Caco-2 (cell line): ENCODE measurements around the gene ACTR1A. TPM values are rescaled to one million over a fixed set of nuclear protein-coding genes. Genes with fewer than 3 reads are reported as not detected.

Experiments
- BruUV-seq: library from RNA; stranded (reverse); fragments of 400-500 nt; replicated peaks from 2 replicates; lab custom pipeline; 2021; lab: Mats Ljungman, UMichigan
- CTCF ChIA-PET: fragments of 300-600 bp; sonication (Branson Sonifier 250); formaldehyde crosslinking; loops from one replicate; lab custom pipeline; 2022; ENCODE audit warnings: antibody characterized with exemption; lab: Charles Lee
- POLR2A ChIA-PET: fragments of 300-600 bp; sonication (Branson Sonifier 250); formaldehyde crosslinking; loops from one replicate; lab custom pipeline; 2022; ENCODE audit warnings: antibody characterized with exemption; lab: Charles Lee
- DNase-seq, 2 experiments: peaks; one replicate each; pipeline versions ENCODE4 v3.0.0 to v3.0.0-alpha.2; 2020 to 2022
- H3K27me3 ChIP-seq: replicated peaks from 2 replicates; pipeline ENCODE4 v1.6.0; 2011; ENCODE audit warnings: low read length; ENCODE audit not compliant: control insufficient read depth, insufficient read depth
- H3K36me3 ChIP-seq: 2 replicates; pipeline ENCODE4 v1.5.1; 2011; ENCODE audit warnings: low read length; ENCODE audit not compliant: control insufficient read depth, insufficient read depth
- H3K4me1 ChIP-seq: fragments of 250-450 bp; sonication (Bioruptor Pico); 2 replicates; pipeline ENCODE4 v1.5.1; 2020; ENCODE audit warnings: mild to moderate bottlenecking
- H3K4me3 ChIP-seq: 2 replicates; pipeline ENCODE4 v1.5.1; 2011; ENCODE audit warnings: low read depth, mild to moderate bottlenecking, control low read depth, low read length
- H3K9me3 ChIP-seq: fragments of 250-450 bp; sonication (Bioruptor Pico); 2 replicates; pipeline ENCODE4 v1.5.1; 2020; ENCODE audit warnings: mild to moderate bottlenecking, moderate library complexity
- H3K27ac Mint-ChIP-seq: one replicate; pipeline ENCODE4 v1.8.0; 2022; ENCODE audit warnings: mixed read lengths; ENCODE audit not compliant: unreplicated experiment
- H3K27me3 Mint-ChIP-seq: one replicate; pipeline ENCODE4 v1.8.0; 2022; ENCODE audit warnings: mixed read lengths; ENCODE audit not compliant: insufficient read depth, unreplicated experiment
- H3K36me3 Mint-ChIP-seq: one replicate; pipeline ENCODE4 v1.8.0; 2022; ENCODE audit warnings: mild to moderate bottlenecking, mixed read lengths; ENCODE audit not compliant: insufficient read depth, unreplicated experiment
- H3K4me1 Mint-ChIP-seq: one replicate; pipeline ENCODE4 v1.8.0; 2022; ENCODE audit warnings: low read depth, mixed read lengths; ENCODE audit not compliant: unreplicated experiment
- H3K4me3 Mint-ChIP-seq: one replicate; pipeline ENCODE4 v1.8.0; 2022; ENCODE audit warnings: mild to moderate bottlenecking, moderate library complexity, mixed read lengths; ENCODE audit not compliant: unreplicated experiment
- H3K9me3 Mint-ChIP-seq: one replicate; pipeline ENCODE4 v1.8.0; 2022; ENCODE audit warnings: mixed read lengths; ENCODE audit not compliant: unreplicated experiment
- CTCF ChIP-seq, 2 experiments: fragments of 200-600 bp in 1 of 2; IDR thresholded peaks; 1 replicate in 1 of 2; 2 replicates in 1 of 2; pipeline versions ENCODE4 v1.5.1 to v1.8.0; 2011 to 2022; ENCODE audit warnings: antibody characterized with exemption in 1 of 2, control low read depth in 1 of 2, inconsistent platforms in 1 of 2, low read depth in 1 of 2, low read length in 1 of 2, mild to moderate bottlenecking in 1 of 2, moderate library complexity in 1 of 2; ENCODE audit not compliant: insufficient read depth in 1 of 2, severe bottlenecking in 1 of 2, unreplicated experiment in 1 of 2
- intact Hi-C: fragments of 100-400 bp; cut with micrococcal nuclease; formaldehyde crosslinking; loops from one replicate; pipeline ENCODE4 v1.10.0; 2022; ENCODE audit not compliant: unreplicated experiment
- total RNA-seq: library from RNA; stranded (reverse); gene quantifications from 2 replicates; pipeline ENCODE4 v1.2.3, GENCODE V29; 2022

ACTR1A gene
- total RNA-seq, 1 experiment from 2014 or later: 65.9 TPM

- no peak overlapping the region for H3K4me3 Mint-ChIP-seq
- Histone ChIP-seq H3K9me3 (no peaks in the 10 kb centered on the region), H3K4me3 (no peak overlapping the region), H3K36me3 (no peaks in the 10 kb centered on the region), H3K4me1 (peaks cover 9% of the 10 kb centered on the region; the same call in 1 of the 2 replicates), H3K27me3 (no peaks in the 10 kb centered on the region)
- H3K36me3 Mint-ChIP-seq: peaks cover 5% of the 10 kb centered on the region
- no peaks in the 10 kb centered on the region for H3K9me3 Mint-ChIP-seq
- no TSS peak for BruUV-seq
- H3K27me3 Mint-ChIP-seq: no peaks in the 10 kb centered on the region
- CTCF ChIA-PET: no interaction called here
- H3K4me1 Mint-ChIP-seq: peaks cover 8% of the 10 kb centered on the region
- no peak overlapping the region for H3K27ac Mint-ChIP-seq
- POLR2A ChIA-PET: no interaction called here
- no peak for DNase-seq
- no peak for TF ChIP-seq CTCF (IDR thresholded peaks at IDR 0.05; ENCODE audit: insufficient read depth in 1 of 2, low read depth in 1 of 2, low read length in 1 of 2, severe bottlenecking in 1 of 2, unreplicated experiment in 1 of 2)
- intact Hi-C loops: no loop called here
These were observed 31.8 kb upstream of the ACTR1A start for GRCh38 chr10:102534333-102534732.

GRCh38 chr10:102527546-102527945 lies 25.0 kb upstream of the ACTR1A start:
- ChIA-PET POLR2A (no interaction called here), CTCF (no interaction called here)
- Mint-ChIP-seq H3K36me3 (no peaks in the 10 kb centered on the region), H3K9me3 (no peaks in the 10 kb centered on the region), H3K4me1 (peaks cover 6% of the 10 kb centered on the region), H3K27ac (no peak overlapping the region), H3K27me3 (no peaks in the 10 kb centered on the region), H3K4me3 (no peak overlapping the region)
- Histone ChIP-seq H3K4me1 (no peaks in the 10 kb centered on the region), H3K4me3 (no peak overlapping the region), H3K36me3 (no peaks in the 10 kb centered on the region), H3K9me3 (no peaks in the 10 kb centered on the region), H3K27me3 (no peaks in the 10 kb centered on the region)
- intact Hi-C loops: no loop called here
- DNase-seq: no peak
- BruUV-seq: no TSS peak
- TF ChIP-seq CTCF (IDR thresholded peaks at IDR 0.05; ENCODE audit: insufficient read depth in 1 of 2, low read depth in 1 of 2, low read length in 1 of 2, severe bottlenecking in 1 of 2, unreplicated experiment in 1 of 2): no peak

- Histone ChIP-seq H3K36me3 (no peaks in the 10 kb centered on the region), H3K9me3 (no peaks in the 10 kb centered on the region), H3K27me3 (no peaks in the 10 kb centered on the region), H3K4me1 (no peaks in the 10 kb centered on the region), H3K4me3 (no peak overlapping the region)
- intact Hi-C loops: no loop called here
- no peak for DNase-seq
- no peak overlapping the region for H3K27ac Mint-ChIP-seq
- H3K4me3 Mint-ChIP-seq: no peak overlapping the region
- H3K9me3 Mint-ChIP-seq: no peaks in the 10 kb centered on the region
- no peak for TF ChIP-seq CTCF (IDR thresholded peaks at IDR 0.05; ENCODE audit: insufficient read depth in 1 of 2, low read depth in 1 of 2, low read length in 1 of 2, severe bottlenecking in 1 of 2, unreplicated experiment in 1 of 2)
- no peaks in the 10 kb centered on the region for H3K36me3 Mint-ChIP-seq
- peaks cover 13% of the 10 kb centered on the region for H3K4me1 Mint-ChIP-seq
- no TSS peak for BruUV-seq
- ChIA-PET CTCF (interaction anchor here (0.6 kb wide), 1 partner anchor 72 kb away, joined by 3 read pairs; no protein-coding TSS in a partner anchor), POLR2A (interaction anchor here (0.5 kb wide), 1 partner anchor 76 kb away, joined by 3 read pairs; no protein-coding TSS in a partner anchor)
- no peaks in the 10 kb centered on the region for H3K27me3 Mint-ChIP-seq
These were observed 22.2 kb upstream of the ACTR1A start for GRCh38 chr10:102524746-102525145.
